IMR-90 (cell line): ENCODE results near the gene PDE4B. TPM values are rescaled to one million over a fixed set of nuclear protein-coding genes. Genes with fewer than 3 reads are reported as not detected.

Experiments
- ATAC-seq: fragments of 200-7000 bp; cut with Tn5 transposase; 2 replicates; pipeline ENCODE4 v1.9.1; 2020; ENCODE audit warnings: low read depth, mild to moderate bottlenecking, moderate library complexity
- BruUV-seq: library from RNA; stranded (reverse); fragments of 400-500 nt; replicated peaks from 2 replicates; lab custom pipeline; 2021; lab: Mats Ljungman, UMichigan
- CTCF ChIA-PET: fragments of 300-600 bp; formaldehyde crosslinking; extraction: SDS; loops from one replicate; lab custom pipeline; 2021; ENCODE audit warnings: antibody characterized with exemption; lab: Yijun Ruan, JAX
- POLR2A ChIA-PET: fragments of 300-600 bp; sonication (Branson Sonifier 250); formaldehyde crosslinking; loops from one replicate; lab custom pipeline; 2022; ENCODE audit warnings: antibody characterized with exemption; ENCODE audit not compliant: unreplicated experiment; lab: Charles Lee
- DNase-seq: peaks from one replicate; pipeline ENCODE4 v3.0.0; 2013
- H2AFZ ChIP-seq: replicated peaks from 2 replicates; pipeline ENCODE3; 2013; ENCODE audit warnings: low read length, mild to moderate bottlenecking; ENCODE audit not compliant: poor library complexity
- H2AK5ac ChIP-seq: 2 replicates; pipeline ENCODE4 v1.6.1; 2013; ENCODE audit warnings: low read depth, low read length, inconsistent platforms
- H2AK9ac ChIP-seq: replicated peaks from 2 replicates; pipeline ENCODE3; 2013; ENCODE audit warnings: mild to moderate bottlenecking, low read depth, low read length, moderate library complexity; ENCODE audit not compliant: poor library complexity
- H2BK120ac ChIP-seq: 2 replicates; pipeline ENCODE4 v1.6.1; 2013; ENCODE audit warnings: low read depth, low read length, inconsistent platforms
- H2BK15ac ChIP-seq: 3 replicates; pipeline ENCODE4 v1.6.1; 2013; ENCODE audit warnings: low read depth, low read length, inconsistent platforms
- H2BK20ac ChIP-seq: 2 replicates; pipeline ENCODE4 v1.6.1; 2013; ENCODE audit warnings: low read depth, mild to moderate bottlenecking, inconsistent platforms, low read length, moderate library complexity
- H2BK5ac ChIP-seq: 2 replicates; pipeline ENCODE4 v1.6.1; 2013; ENCODE audit warnings: mild to moderate bottlenecking, low read depth, low read length, inconsistent platforms; ENCODE audit not compliant: poor library complexity, severe bottlenecking
- H3K14ac ChIP-seq: replicated peaks from 2 replicates; pipeline ENCODE4 v1.6.1; 2013; ENCODE audit warnings: low read depth, low read length, inconsistent platforms
- H3K18ac ChIP-seq: 2 replicates; pipeline ENCODE4 v1.6.1; 2013; ENCODE audit warnings: low read depth, low read length, control low read depth
- H3K23ac ChIP-seq: 2 replicates; pipeline ENCODE4 v1.6.1; 2013; ENCODE audit warnings: low read depth, low read length, inconsistent platforms
- H3K27ac ChIP-seq: 2 replicates; pipeline ENCODE4 v1.5.1; 2013; ENCODE audit warnings: mild to moderate bottlenecking, control low read depth, low read length; ENCODE audit not compliant: insufficient read depth
- H3K27me3 ChIP-seq: 2 replicates; pipeline ENCODE4 v1.6.1; 2013; ENCODE audit warnings: low read length; ENCODE audit not compliant: control insufficient read depth, insufficient read depth
- H3K36me3 ChIP-seq: 2 replicates; pipeline ENCODE4 v1.6.1; 2013; ENCODE audit warnings: low read length, mixed read lengths; ENCODE audit not compliant: control insufficient read depth, insufficient read depth
- H3K4ac ChIP-seq: 2 replicates; pipeline ENCODE4 v1.6.1; 2013; ENCODE audit warnings: low read depth, low read length, inconsistent platforms
- H3K4me1 ChIP-seq: 2 replicates; pipeline ENCODE4 v1.6.1; 2013; ENCODE audit warnings: low read length, mixed read lengths; ENCODE audit not compliant: control insufficient read depth, insufficient read depth
- H3K4me2 ChIP-seq: 2 replicates; pipeline ENCODE4 v1.6.1; 2013; ENCODE audit warnings: low read depth, mild to moderate bottlenecking, control low read depth, low read length, moderate library complexity
- H3K4me3 ChIP-seq: 2 replicates; pipeline ENCODE4 v1.5.1; 2013; ENCODE audit warnings: low read depth, mild to moderate bottlenecking, control low read depth, low read length, moderate library complexity; ENCODE audit not compliant: insufficient read depth
- H3K56ac ChIP-seq: 2 replicates; pipeline ENCODE4 v1.6.1; 2013; ENCODE audit warnings: low read length, inconsistent platforms; ENCODE audit not compliant: insufficient read depth; ENCODE audit errors: extremely low read depth
- H3K79me1 ChIP-seq, 2 experiments: 2 replicates each; pipeline ENCODE4 v1.6.1; 2013; ENCODE audit warnings: low read length in 2 of 2, inconsistent platforms in 1 of 2, low read depth in 1 of 2
- H3K9ac ChIP-seq: 2 replicates; pipeline ENCODE4 v1.6.1; 2013; ENCODE audit warnings: low read depth, low read length, control low read depth
- H3K9me1 ChIP-seq: 2 replicates; pipeline ENCODE4 v1.6.1; 2013; ENCODE audit warnings: low read length, inconsistent platforms; ENCODE audit not compliant: insufficient read depth
- H3K9me3 ChIP-seq: 2 replicates; pipeline ENCODE4 v1.6.1; 2013; ENCODE audit warnings: low read length; ENCODE audit not compliant: control insufficient read depth, insufficient read depth
- H4K20me1 ChIP-seq: 2 replicates; pipeline ENCODE4 v1.6.1; 2013; ENCODE audit warnings: low read length, inconsistent platforms; ENCODE audit not compliant: insufficient read depth
- H4K5ac ChIP-seq: 2 replicates; pipeline ENCODE4 v1.6.1; 2013; ENCODE audit warnings: mild to moderate bottlenecking, low read depth, low read length, control low read depth
- H4K8ac ChIP-seq, 2 experiments: 2 replicates each; pipeline ENCODE4 v1.6.1; 2013; ENCODE audit warnings: low read depth in 2 of 2, low read length in 2 of 2, control low read depth in 1 of 2, inconsistent platforms in 1 of 2
- H4K91ac ChIP-seq: 2 replicates; pipeline ENCODE4 v1.6.1; 2013; ENCODE audit warnings: low read depth, low read length, inconsistent platforms; ENCODE audit not compliant: insufficient read depth
- BHLHE40 ChIP-seq: fragments of 150-350 bp; IDR thresholded peaks from 2 replicates; pipeline ENCODE4 v1.6.1; 2016; ENCODE audit warnings: mild to moderate bottlenecking, low read depth, low read length
- CEBPB ChIP-seq: IDR thresholded peaks from 2 replicates; pipeline ENCODE4 v1.6.1; 2012; ENCODE audit warnings: low read depth, low read length, improper control_type of control experiment
- CHD1 ChIP-seq: IDR thresholded peaks from 2 replicates; pipeline ENCODE4 v1.6.1; 2012; ENCODE audit warnings: low read depth, low read length, improper control_type of control experiment
- CTCF ChIP-seq: conservative IDR thresholded peaks from 2 replicates; pipeline ENCODE4 v1.5.1; 2012; ENCODE audit warnings: mild to moderate bottlenecking, low read depth, low read length, improper control_type of control experiment
- MAZ ChIP-seq: IDR thresholded peaks from 2 replicates; pipeline ENCODE4 v1.6.1; 2012; ENCODE audit warnings: low read depth, mild to moderate bottlenecking, low read length, improper control_type of control experiment, moderate library complexity, borderline replicate concordance
- MXI1 ChIP-seq: IDR thresholded peaks from 2 replicates; pipeline ENCODE4 v1.6.1; 2012; ENCODE audit warnings: low read depth, mild to moderate bottlenecking, low read length, moderate library complexity, borderline replicate concordance
- POLR2A ChIP-seq: IDR thresholded peaks from 2 replicates; pipeline ENCODE4 v1.6.1; 2012; ENCODE audit warnings: mild to moderate bottlenecking, low read depth, low read length
- RAD21 ChIP-seq: IDR thresholded peaks from 2 replicates; pipeline ENCODE4 v1.6.1; 2012; ENCODE audit warnings: low read length, improper control_type of control experiment
- RCOR1 ChIP-seq: IDR thresholded peaks from 2 replicates; pipeline ENCODE4 v1.6.1; 2012; ENCODE audit warnings: mild to moderate bottlenecking, low read length, improper control_type of control experiment; ENCODE audit not compliant: insufficient replicate concordance
- RFX5 ChIP-seq: IDR thresholded peaks from 2 replicates; pipeline ENCODE4 v1.8.0; 2012; ENCODE audit warnings: low read depth, mild to moderate bottlenecking, low read length, moderate library complexity
- SMC3 ChIP-seq: fragments of 150-350 bp; IDR thresholded peaks from 2 replicates; pipeline ENCODE4 v1.6.1; 2016; ENCODE audit warnings: low read depth, mild to moderate bottlenecking, antibody characterized with exemption, low read length, moderate library complexity
- USF2 ChIP-seq: fragments of 150-350 bp; IDR thresholded peaks from 2 replicates; pipeline ENCODE4 v1.6.1; 2017; ENCODE audit warnings: mild to moderate bottlenecking, antibody characterized with exemption, low read length, low read depth
- WGBS, 2 experiments: methylation state at CpG; one replicate each; pipeline versions ENCODE4 v1.1.5 to v1.1.7; 2013; ENCODE audit warnings: missing lambda C conversion rate in 2 of 2; ENCODE audit not compliant: insufficient read length in 1 of 2; ENCODE audit errors: extremely low coverage in 2 of 2; 5-methylcytosine and 5-hydroxymethylcytosine counted together
- dilution Hi-C: fragments of 300-500 bp; cut with HindIII; formaldehyde crosslinking; loops from one replicate; pipeline ENCODE4 v1.14.3; 2018; ENCODE audit warnings: low sequenced_read_pairs; ENCODE audit not compliant: unreplicated experiment
- in situ Hi-C: fragments of 300-500 bp; cut with MboI; formaldehyde crosslinking; loops from 3 replicates; pipeline ENCODE4 v1.14.3; 2019; ENCODE audit warnings: low sequenced_read_pairs, inconsistent platforms, mixed read lengths
- intact Hi-C: fragments of 100-400 bp; cut with micrococcal nuclease; formaldehyde crosslinking; loops from 2 replicates; pipeline ENCODE4 v1.10.0; 2022
- polyA plus RNA-seq, 3 experiments: library from polyadenylated mRNA; depleted of rRNA; stranded (reverse); fragments of >200 nt; gene quantifications; 2 replicates each; pipeline ENCODE4 v1.2.3, GENCODE V29; 2012; ENCODE audit warnings: low replicate concordance in 1 of 3
- total RNA-seq: library from RNA; depleted of rRNA; stranded (reverse); fragments of >200 nt; gene quantifications from 2 replicates; pipeline ENCODE4 v1.2.3, GENCODE V29; 2012
- TF ChIP-seq, protein P1 (sequence below): fragments of 150-350 bp; IDR thresholded peaks from 2 replicates; pipeline ENCODE4 v1.6.1; 2016; ENCODE audit warnings: low read depth, mild to moderate bottlenecking, low read length, moderate library complexity, borderline replicate concordance

The PDE4B gene
- total and polyA plus RNA-seq, 2 of the 4 experiments (the other 2 are of a cell fraction), result 5.8 to 21.3 TPM

GRCh38 chr1:66371233-66372005, 578.7 kb downstream of the PDE4B start:
- no peak overlapping the region for H3K9ac ChIP-seq
- in situ Hi-C loops, result no loop called here
- peak overlapping the region; percentile 50 for H2AFZ ChIP-seq
- peak overlapping the region; percentile 27 for H4K91ac ChIP-seq
- H3K27me3 ChIP-seq, result no peaks in the 10 kb centered on the region
- peak overlapping the region; percentile 80; the same call in 1 of the 2 replicates for H4K5ac ChIP-seq
- peak overlapping the region; percentile 69 for H3K14ac ChIP-seq
- H3K9me1 ChIP-seq, result peaks cover 13% of the 10 kb centered on the region
- H3K79me1 ChIP-seq, result peaks cover 6 to 21% of the 10 kb centered on the region in 2 experiments; a peak in 3 of 4 replicates
- peak overlapping the region; percentile 78; the same call in 1 of the 2 replicates for H3K56ac ChIP-seq
- peak overlapping the region; percentile 56 for H2BK15ac ChIP-seq
- ChIA-PET POLR2A (no interaction called here), CTCF (interaction anchor here (0.7 to 1.3 kb wide), 2 partner anchors 10 to 133 kb away, joined by 3 read pairs; no protein-coding TSS in a partner anchor)
- no CpG with 5 or more reads among the region's 7 CpGs for WGBS, 2 experiments
- intact Hi-C loops, result loop anchor here (1.0 to 5.0 kb wide), 4 partner anchors 39 to 131 kb away; no protein-coding TSS in a partner anchor
- no TSS peak for BruUV-seq
- ATAC-seq (peak; percentile 85), DNase-seq (peak; percentile 85)
- peak overlapping the region; percentile 80 for H3K4ac ChIP-seq
- peaks cover 3% of the 10 kb centered on the region; the same call in 1 of the 2 replicates for H4K20me1 ChIP-seq
- dilution Hi-C loops, result no loop called here
- peak overlapping the region; percentile 75; the same call in 1 of the 2 replicates for H3K4me2 ChIP-seq
- H4K8ac ChIP-seq, result peak overlapping the region; percentile 48 to 87
- H3K9me3 ChIP-seq, result no peaks in the 10 kb centered on the region
- no peak overlapping the region for H2AK9ac ChIP-seq
- peak overlapping the region; percentile 79 for H2BK120ac ChIP-seq
- no peak overlapping the region for H3K4me3 ChIP-seq
- H3K27ac ChIP-seq, result peak overlapping the region; percentile 53
- peak overlapping the region; percentile 86 for H2BK20ac ChIP-seq
- peak overlapping the region; percentile 96 for H2BK5ac ChIP-seq
- H3K4me1 ChIP-seq, result peaks cover 22% of the 10 kb centered on the region
- H3K23ac ChIP-seq, result peak overlapping the region; percentile 18; the same call in 1 of the 2 replicates
- H3K18ac ChIP-seq, result peak overlapping the region; percentile 95; the same call in 1 of the 2 replicates
- H2AK5ac ChIP-seq, result peak overlapping the region; percentile 32
- peaks cover 43% of the 10 kb centered on the region for H3K36me3 ChIP-seq
- TF ChIP-seq MXI1 (no peak), CHD1 (no peak), RAD21 (0 out of 2 replicates have a peak, but pooled peaks have one; percentile 10), USF2 (no peak), BHLHE40 (0 out of 2 replicates have a peak, but pooled peaks have one; percentile 17), MAZ (no peak), CEBPB (no peak), RCOR1 (no peak), CTCF (no peak), SMC3 (no peak), POLR2A (no peak), RFX5 (no peak)
- TF ChIP-seq, protein P1, sequence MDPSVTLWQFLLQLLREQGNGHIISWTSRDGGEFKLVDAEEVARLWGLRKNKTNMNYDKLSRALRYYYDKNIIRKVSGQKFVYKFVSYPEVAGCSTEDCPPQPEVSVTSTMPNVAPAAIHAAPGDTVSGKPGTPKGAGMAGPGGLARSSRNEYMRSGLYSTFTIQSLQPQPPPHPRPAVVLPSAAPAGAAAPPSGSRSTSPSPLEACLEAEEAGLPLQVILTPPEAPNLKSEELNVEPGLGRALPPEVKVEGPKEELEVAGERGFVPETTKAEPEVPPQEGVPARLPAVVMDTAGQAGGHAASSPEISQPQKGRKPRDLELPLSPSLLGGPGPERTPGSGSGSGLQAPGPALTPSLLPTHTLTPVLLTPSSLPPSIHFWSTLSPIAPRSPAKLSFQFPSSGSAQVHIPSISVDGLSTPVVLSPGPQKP, result no peak
